ENCODE results near the gene KLC4. TPM values are rescaled to one million over a fixed set of nuclear protein-coding genes. Genes with fewer than 3 reads are reported as not detected.
A peak's percentile ranks its signal among the peaks of the same experiment; 100 is the strongest.

The KLC4 gene
- total and polyA plus RNA-seq, 2 donors from 2014 or later, result 33.7 to 39.0 TPM

GRCh38 chr6:43086022-43086658, 26.7 kb downstream of the KLC4 start:
- Histone ChIP-seq H3K9me3 (ENCODE audit: control insufficient read depth in 2 of 3, insufficient read depth in 1 of 3, low read length in 3 of 3) (no peaks in the 10 kb centered on the region), H3K27ac (ENCODE audit: low read depth in 2 of 2, low read length in 2 of 2) (no peak overlapping the region), H3K4me1 (ENCODE audit: control insufficient read depth in 2 of 3, insufficient read depth in 2 of 3, low read depth in 1 of 3, low read length in 3 of 3) (peaks cover 0 to 15% (median 2%) of the 10 kb centered on the region in 3 donors), H3K36me3 (ENCODE audit: control insufficient read depth in 2 of 3, insufficient read depth in 3 of 3, low read length in 3 of 3) (no peaks in the 10 kb centered on the region), H3K27me3 (ENCODE audit: control insufficient read depth, insufficient read depth, low read length) (no peaks in the 10 kb centered on the region), H3K4me3 (ENCODE audit: low read length in 3 of 3) (no peak overlapping the region), H3K9ac (ENCODE audit: low read length in 3 of 3) (no peak overlapping the region)
- TF ChIP-seq CTCF (IDR thresholded peaks at IDR 0.05; ENCODE audit: borderline replicate concordance, extremely low read depth, insufficient read depth), result no peak
- DNase-seq, result peak in 1 of 5 donors; percentile 19
- FAIRE-seq, result no peak
- intact Hi-C loops (cut with DNase I), result no loop called here

GRCh38 chr6:43088654-43089056, 29.2 kb downstream of the KLC4 start:
- Histone ChIP-seq H3K9me3 (ENCODE audit: control insufficient read depth in 2 of 3, insufficient read depth in 1 of 3, low read length in 3 of 3) (no peaks in the 10 kb centered on the region), H3K27ac (ENCODE audit: low read depth in 2 of 2, low read length in 2 of 2) (no peak overlapping the region), H3K36me3 (ENCODE audit: control insufficient read depth in 2 of 3, insufficient read depth in 3 of 3, low read length in 3 of 3) (no peaks in the 10 kb centered on the region), H3K9ac (ENCODE audit: low read length in 3 of 3) (no peak overlapping the region), H3K4me1 (ENCODE audit: control insufficient read depth in 2 of 3, insufficient read depth in 2 of 3, low read depth in 1 of 3, low read length in 3 of 3) (peaks cover 0 to 15% (median 6%) of the 10 kb centered on the region in 3 donors), H3K27me3 (ENCODE audit: control insufficient read depth, insufficient read depth, low read length) (no peaks in the 10 kb centered on the region), H3K4me3 (ENCODE audit: low read length in 3 of 3) (no peak overlapping the region)
- FAIRE-seq, result no peak
- peak in 1 of 5 donors; percentile 12 for DNase-seq
- TF ChIP-seq CTCF (IDR thresholded peaks at IDR 0.05; ENCODE audit: borderline replicate concordance, extremely low read depth, insufficient read depth), result no peak
- intact Hi-C loops (cut with DNase I), result no loop called here

GRCh38 chr6:43089467-43089866, 30.0 kb downstream of the KLC4 start:
- Histone ChIP-seq H3K27ac (ENCODE audit: low read depth in 2 of 2, low read length in 2 of 2) (no peak overlapping the region), H3K27me3 (ENCODE audit: control insufficient read depth, insufficient read depth, low read length) (no peaks in the 10 kb centered on the region), H3K4me1 (ENCODE audit: control insufficient read depth in 2 of 3, insufficient read depth in 2 of 3, low read depth in 1 of 3, low read length in 3 of 3) (peaks cover 6 to 15% (median 9%) of the 10 kb centered on the region in 3 donors), H3K9ac (ENCODE audit: low read length in 3 of 3) (no peak overlapping the region), H3K9me3 (ENCODE audit: control insufficient read depth in 2 of 3, insufficient read depth in 1 of 3, low read length in 3 of 3) (no peaks in the 10 kb centered on the region), H3K4me3 (ENCODE audit: low read length in 3 of 3) (no peak overlapping the region), H3K36me3 (ENCODE audit: control insufficient read depth in 2 of 3, insufficient read depth in 3 of 3, low read length in 3 of 3) (no peaks in the 10 kb centered on the region)
- FAIRE-seq (no peak), DNase-seq (peak; percentile 18 to 71 (median 68))
- TF ChIP-seq CTCF (IDR thresholded peaks at IDR 0.05; ENCODE audit: borderline replicate concordance, extremely low read depth, insufficient read depth), result no peak
- intact Hi-C loops (cut with DNase I), result no loop called here

Data from kidney (tissue), 14 donors.